Panc1 (cell line): ENCODE measurements around the gene SP110. TPM values are rescaled to one million over a fixed set of nuclear protein-coding genes. Genes with fewer than 3 reads are reported as not detected.
"Not testable (repeated sequence)": the region's sequence is repeated elsewhere in the genome, so short reads cannot be mapped to it uniquely, and the experiment has no call there.

Source experiments
- ATAC-seq: fragments of 200-7000 bp; cut with Tn5 transposase; 2 replicates; pipeline ENCODE4 v1.9.1; 2020; ENCODE audit warnings: mild to moderate bottlenecking, moderate library complexity
- BruUV-seq: library from RNA; stranded (reverse); fragments of 400-500 nt; replicated peaks from 2 replicates; lab custom pipeline; 2021; lab: Mats Ljungman, UMichigan
- CTCF ChIA-PET: fragments of 300-600 bp; sonication (Branson Sonifier 250); formaldehyde crosslinking; loops from one replicate; lab custom pipeline; 2022; ENCODE audit warnings: antibody characterized with exemption; lab: Charles Lee
- POLR2A ChIA-PET: fragments of 300-600 bp; sonication (Branson Sonifier 250); formaldehyde crosslinking; loops from one replicate; lab custom pipeline; 2022; ENCODE audit warnings: antibody characterized with exemption; lab: Charles Lee
- DNase-seq: peaks from one replicate; pipeline ENCODE4 v3.0.0-alpha.2; 2010; ENCODE audit warnings: low read depth, low spot score
- H3K27ac ChIP-seq: 2 replicates; pipeline ENCODE4 v1.5.1; 2011; ENCODE audit warnings: mild to moderate bottlenecking, low read length, inconsistent platforms
- H3K27me3 ChIP-seq: fragments of 200-500 bp; sonication (Bioruptor generic); 2 replicates; pipeline ENCODE4 v1.6.0; 2014; ENCODE audit warnings: low read length, inconsistent platforms; ENCODE audit not compliant: control insufficient read depth, insufficient read depth
- H3K36me3 ChIP-seq: fragments of 200-500 bp; sonication (Bioruptor generic); 2 replicates; pipeline ENCODE4 v1.5.1; 2014; ENCODE audit warnings: inconsistent platforms, mild to moderate bottlenecking, low read length, moderate library complexity; ENCODE audit not compliant: control insufficient read depth, insufficient read depth
- H3K4me1 ChIP-seq: 2 replicates; pipeline ENCODE4 v1.5.1; 2011; ENCODE audit warnings: inconsistent platforms, mild to moderate bottlenecking, low read length, moderate library complexity; ENCODE audit not compliant: control insufficient read depth, insufficient read depth
- H3K4me3 ChIP-seq, 2 experiments: 2 replicates each; pipeline ENCODE4 v1.5.1; 2011 to 2012; ENCODE audit warnings: low read depth in 2 of 2, low read length in 2 of 2, mild to moderate bottlenecking in 2 of 2, inconsistent platforms in 1 of 2, moderate library complexity in 1 of 2
- H3K9me3 ChIP-seq: fragments of 200-500 bp; sonication (Bioruptor generic); 2 replicates; pipeline ENCODE4 v1.5.1; 2014; ENCODE audit warnings: low read depth, mild to moderate bottlenecking, inconsistent platforms, low read length, moderate library complexity; ENCODE audit not compliant: control insufficient read depth, insufficient read depth
- CTCF ChIP-seq: fragments of 450-650 bp; IDR thresholded peaks from 2 replicates; pipeline ENCODE4 v1.5.1; 2017; ENCODE audit warnings: mild to moderate bottlenecking
- POLR2AphosphoS5 ChIP-seq: IDR thresholded peaks from 2 replicates; pipeline ENCODE4 v1.6.1; 2012; ENCODE audit warnings: mild to moderate bottlenecking, low read depth, low read length, moderate library complexity
- REST ChIP-seq, 2 experiments: IDR thresholded peaks; 2 replicates each; pipeline ENCODE4 v1.6.1; 2011 to 2012; ENCODE audit warnings: low read depth in 2 of 2, control low read depth in 1 of 2, low read length in 1 of 2, mild to moderate bottlenecking in 1 of 2, moderate library complexity in 1 of 2; ENCODE audit not compliant: insufficient read depth in 1 of 2
- SIN3A ChIP-seq: IDR thresholded peaks from 2 replicates; pipeline ENCODE4 v1.6.1; 2012; ENCODE audit warnings: low read depth, mild to moderate bottlenecking, low read length, moderate library complexity, borderline replicate concordance; ENCODE audit not compliant: insufficient read depth
- TCF7L2 ChIP-seq: IDR thresholded peaks from 2 replicates; pipeline ENCODE4 v1.6.1; 2011; ENCODE audit warnings: mild to moderate bottlenecking, low read depth, low read length, inconsistent platforms
- in situ Hi-C: cut with HindIII; loops from 2 replicates; pipeline ENCODE4 v1.10.0; 2016; ENCODE audit warnings: low sequenced_read_pairs, low pct_unique_long_range_greater_than_20kb
- intact Hi-C: fragments of 100-400 bp; cut with micrococcal nuclease; formaldehyde crosslinking; loops from one replicate; pipeline ENCODE4 v1.10.0; 2022; ENCODE audit not compliant: unreplicated experiment
- total RNA-seq: library from RNA; stranded (reverse); gene quantifications from one replicate; pipeline ENCODE4 v1.2.1, GENCODE V29; 2021; ENCODE audit not compliant: unreplicated experiment

SP110 gene
- total RNA-seq, 1 experiment from 2014 or later = 6.2 TPM

GRCh38 chr2:230124757-230125431 is 94.9 kb downstream of the SP110 start:
- POLR2A ChIA-PET = no interaction called here
- ATAC-seq (no peak), DNase-seq (no peak)
- Histone ChIP-seq H3K27ac (no peak overlapping the region), H3K4me3 (no peak overlapping the region), H3K27me3 (no peaks in the 10 kb centered on the region), H3K9me3 (no peaks in the 10 kb centered on the region), H3K36me3 (no peaks in the 10 kb centered on the region), H3K4me1 (no peaks in the 10 kb centered on the region)
- intact Hi-C loops = no loop called here
- CTCF ChIA-PET = interaction anchor here (0.5 kb wide), 1 partner anchor 35 kb away, joined by 7 read pairs; no protein-coding TSS in a partner anchor
- in situ Hi-C loops = no loop called here
- TF ChIP-seq POLR2AphosphoS5 (no peak), REST (IDR thresholded peaks at IDR 0.05; ENCODE audit: insufficient read depth in 1 of 2, low read depth in 2 of 2, low read length in 1 of 2) (no peak), SIN3A (no peak), CTCF (no peak), TCF7L2 (no peak)
- BruUV-seq = no TSS peak

- ATAC-seq (no peak), DNase-seq (no peak)
- Histone ChIP-seq H3K27ac (no peak overlapping the region), H3K9me3 (no peaks in the 10 kb centered on the region), H3K36me3 (no peaks in the 10 kb centered on the region), H3K4me1 (no peaks in the 10 kb centered on the region), H3K27me3 (no peaks in the 10 kb centered on the region), H3K4me3 (no peak overlapping the region)
- in situ Hi-C loops = no loop called here
- intact Hi-C loops = no loop called here
- CTCF ChIA-PET = no interaction called here
- POLR2A ChIA-PET = no interaction called here
- no peak for TF ChIP-seq SIN3A
- TF ChIP-seq REST (IDR thresholded peaks at IDR 0.05; ENCODE audit: insufficient read depth in 1 of 2, low read depth in 2 of 2, low read length in 1 of 2) = no peak
- TF ChIP-seq CTCF = no peak
- no peak for TF ChIP-seq POLR2AphosphoS5
- TF ChIP-seq TCF7L2 = no peak
- no TSS peak for BruUV-seq
These were observed 95.5 kb downstream of the SP110 start for GRCh38 chr2:230124235-230124634.

- H3K36me3 ChIP-seq, H3K4me3 ChIP-seq, H3K27me3 ChIP-seq, H3K9me3 ChIP-seq, POLR2A ChIA-PET, CTCF ChIA-PET, H3K4me1 ChIP-seq, intact Hi-C loops, in situ Hi-C loops, H3K27ac ChIP-seq, ATAC-seq, DNase-seq, BruUV-seq: not testable (repeated sequence)
These were observed 99.4 kb downstream of the SP110 start for GRCh38 chr2:230120376-230120775.
